Esophagus squamous epithelium (tissue), 4 donors: ENCODE data around the gene RAB11FIP3.

Experiments
- POLR2A ChIP-seq, 4 donors: fragments of 450-650 bp; IDR thresholded peaks; one replicate each; pipeline ENCODE4 v1.6.1; 2017; ENCODE audit warnings: antibody characterized with exemption in 4 of 4, mild to moderate bottlenecking in 4 of 4, moderate library complexity in 3 of 4
- TF ChIP-seq, protein P1 (sequence below), 6 experiments: fragments of 450-650 bp in 4 of 6; fragments of 200-600 bp in 2 of 6; sonication (generic) in 2 of 6; IDR thresholded peaks; one replicate each; pipeline ENCODE4 v1.5.1; 2016 to 2019; ENCODE audit warnings: antibody characterized with exemption in 6 of 6, mild to moderate bottlenecking in 4 of 6, moderate library complexity in 4 of 6

DNA sequence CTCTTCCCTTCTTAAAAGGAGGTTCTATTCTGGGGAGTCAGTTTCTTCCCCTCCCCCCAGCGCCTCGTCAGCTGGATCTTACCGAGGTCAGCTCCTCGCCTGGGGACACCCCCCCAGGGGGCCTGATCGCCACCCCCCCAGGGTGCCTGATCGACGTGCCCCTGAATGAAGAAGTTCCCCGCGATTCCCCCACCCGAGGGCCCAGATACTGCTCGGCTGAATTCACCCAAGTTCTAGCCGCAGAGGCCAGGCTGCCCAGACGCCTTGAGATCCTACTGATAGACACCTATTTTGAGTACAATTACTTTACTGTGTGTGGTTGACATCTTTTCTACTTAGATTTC lies 1.4 kb downstream of the RAB11FIP3 start:
- TF ChIP-seq, protein P1, sequence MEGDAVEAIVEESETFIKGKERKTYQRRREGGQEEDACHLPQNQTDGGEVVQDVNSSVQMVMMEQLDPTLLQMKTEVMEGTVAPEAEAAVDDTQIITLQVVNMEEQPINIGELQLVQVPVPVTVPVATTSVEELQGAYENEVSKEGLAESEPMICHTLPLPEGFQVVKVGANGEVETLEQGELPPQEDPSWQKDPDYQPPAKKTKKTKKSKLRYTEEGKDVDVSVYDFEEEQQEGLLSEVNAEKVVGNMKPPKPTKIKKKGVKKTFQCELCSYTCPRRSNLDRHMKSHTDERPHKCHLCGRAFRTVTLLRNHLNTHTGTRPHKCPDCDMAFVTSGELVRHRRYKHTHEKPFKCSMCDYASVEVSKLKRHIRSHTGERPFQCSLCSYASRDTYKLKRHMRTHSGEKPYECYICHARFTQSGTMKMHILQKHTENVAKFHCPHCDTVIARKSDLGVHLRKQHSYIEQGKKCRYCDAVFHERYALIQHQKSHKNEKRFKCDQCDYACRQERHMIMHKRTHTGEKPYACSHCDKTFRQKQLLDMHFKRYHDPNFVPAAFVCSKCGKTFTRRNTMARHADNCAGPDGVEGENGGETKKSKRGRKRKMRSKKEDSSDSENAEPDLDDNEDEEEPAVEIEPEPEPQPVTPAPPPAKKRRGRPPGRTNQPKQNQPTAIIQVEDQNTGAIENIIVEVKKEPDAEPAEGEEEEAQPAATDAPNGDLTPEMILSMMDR (IDR thresholded peaks at IDR 0.05) = no peak
- TF ChIP-seq POLR2A (IDR thresholded peaks at IDR 0.05) = no peak
